Fibroblast of skin of back (primary cell): ENCODE results near the gene SUPT3H.

Experiments used
- DNase-seq: peaks from one replicate; pipeline ENCODE4 v3.0.0-alpha.2; 2013

SUPT3H gene

DNA sequence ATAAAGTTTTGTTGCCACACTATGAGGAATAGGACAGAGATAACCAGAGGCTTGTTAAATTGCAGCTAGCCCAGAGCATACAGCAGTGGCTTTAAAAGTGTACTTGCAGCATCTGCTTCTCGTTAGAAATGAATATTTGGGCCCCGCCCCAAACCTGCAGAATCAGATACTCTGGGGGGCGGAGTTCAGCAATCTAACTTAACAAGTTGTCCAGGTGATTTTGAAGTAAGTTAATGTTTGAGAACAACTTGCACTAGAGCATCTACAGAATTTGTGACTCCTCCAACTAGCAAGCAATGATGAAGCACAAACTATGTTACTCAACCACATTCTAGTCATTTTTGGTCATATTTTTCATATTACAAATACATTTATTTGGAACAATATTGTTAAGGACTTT lies 10.6 kb upstream of the SUPT3H start:
- peak; percentile 62 for DNase-seq

- peak; percentile 87 for DNase-seq
Observed at GRCh38 chr6:45387236-45387635, 9.5 kb upstream of the SUPT3H start.

GRCh38 chr6:45386501-45386900 lies 8.8 kb upstream of the SUPT3H start:
- no peak for DNase-seq

GRCh38 chr6:45382391-45382790 lies 4.7 kb upstream of the SUPT3H start:
- DNase-seq: no peak

DNA sequence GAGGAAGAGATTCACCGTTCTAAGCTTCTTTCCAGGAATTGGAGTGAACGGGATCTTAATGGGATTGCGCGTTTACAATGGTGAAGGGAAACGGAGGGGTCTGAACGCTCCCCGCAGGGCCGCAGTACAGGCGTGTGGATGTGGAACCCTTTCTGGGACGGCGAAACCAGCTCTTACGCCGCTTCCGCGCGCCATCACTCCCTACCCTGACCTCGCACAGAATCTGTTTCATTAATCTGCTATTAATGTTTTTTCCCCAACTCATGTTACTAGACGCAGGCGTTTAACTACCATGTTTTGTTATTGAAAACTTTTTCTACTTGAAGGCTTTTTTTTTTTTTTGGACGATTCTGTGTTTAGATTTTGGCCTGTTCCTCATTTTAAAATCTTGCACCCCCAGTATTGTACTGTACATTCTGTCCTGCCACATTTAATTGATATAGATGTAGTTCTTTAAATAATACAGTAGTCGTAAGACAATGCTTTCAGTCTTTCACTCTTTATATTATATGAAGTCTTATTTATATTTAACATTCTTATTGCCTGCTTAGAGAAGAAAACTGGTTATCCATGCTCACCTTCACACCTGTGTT lies 696 bp upstream of the SUPT3H start:
- DNase-seq: no peak

DNA sequence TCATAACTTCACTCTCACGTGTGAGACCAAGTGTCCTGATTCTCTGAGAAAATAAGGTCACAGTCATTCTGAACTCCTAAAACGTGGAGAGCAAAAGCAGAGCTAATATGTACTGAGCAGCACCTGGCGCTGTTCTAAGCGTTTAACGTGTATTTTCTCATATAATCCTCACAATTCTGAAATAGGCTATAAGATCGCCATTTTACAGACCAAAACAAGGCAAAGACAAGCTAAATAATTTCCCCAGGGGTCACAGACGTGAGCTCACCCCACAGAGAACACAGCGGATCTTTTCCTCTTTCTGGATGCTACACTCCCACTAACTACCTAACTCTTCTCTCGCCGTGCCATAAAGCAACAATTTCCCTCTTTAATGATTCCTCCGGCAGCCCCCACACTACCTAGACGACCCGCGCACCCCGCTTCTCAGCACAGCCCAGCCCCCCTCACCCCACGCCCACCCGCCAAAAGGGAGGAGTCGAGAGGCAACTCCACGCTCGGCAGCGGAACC lies 636 bp downstream of the SUPT3H start:
- no peak for DNase-seq

- DNase-seq: peak; percentile 14
Observed at GRCh38 chr6:45376310-45377042, 1.3 kb downstream of the SUPT3H start.

- no peak for DNase-seq
Observed at GRCh38 chr6:45375449-45375848, 2.3 kb downstream of the SUPT3H start.

- peak; percentile 37 for DNase-seq
Observed at GRCh38 chr6:45371924-45372573, 5.7 kb downstream of the SUPT3H start.

- DNase-seq: no peak
Observed at GRCh38 chr6:45369870-45370269, 7.9 kb downstream of the SUPT3H start.

- DNase-seq: no peak
Observed at GRCh38 chr6:45367999-45368398, 9.7 kb downstream of the SUPT3H start.

DNA sequence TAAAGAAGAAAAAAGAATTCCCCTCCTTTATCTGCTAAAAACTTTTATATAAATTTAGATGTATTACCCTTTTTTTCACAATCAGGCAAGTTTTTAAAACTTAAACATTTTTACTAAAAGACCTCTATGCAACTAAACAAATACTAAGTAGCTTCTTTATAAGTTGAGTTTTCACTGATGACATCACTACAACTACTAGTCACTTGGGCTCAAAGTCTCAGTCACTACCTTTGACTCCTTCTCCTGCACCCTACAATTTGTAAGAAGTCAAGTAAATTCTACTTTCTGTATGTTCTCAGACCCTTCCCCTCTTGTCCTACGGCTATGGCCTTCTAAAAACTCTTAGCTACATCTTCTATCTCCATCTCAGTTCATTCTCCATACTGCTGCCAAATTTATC lies 11.2 kb downstream of the SUPT3H start:
- DNase-seq: no peak

- DNase-seq: no peak
Observed at GRCh38 chr6:45365036-45365435, 12.7 kb downstream of the SUPT3H start.

DNA sequence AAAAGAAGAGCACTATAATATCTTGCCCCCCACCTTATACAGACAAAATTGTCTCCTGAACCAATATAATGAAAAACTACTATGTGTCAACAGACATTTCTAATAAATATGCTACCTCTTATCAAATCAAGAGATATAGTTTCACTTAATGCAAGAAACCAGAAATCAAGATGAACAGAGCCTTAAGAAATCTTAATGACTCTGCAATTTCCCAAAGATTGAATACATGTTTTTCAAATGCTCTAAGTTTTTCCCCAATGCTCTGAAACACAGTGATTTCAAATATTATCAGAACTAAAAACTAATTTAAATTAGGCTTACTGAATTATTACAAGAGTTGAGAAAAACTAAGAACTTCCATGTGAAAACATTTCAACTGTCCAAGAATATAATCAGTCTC lies 13.3 kb downstream of the SUPT3H start:
- DNase-seq: no peak

DNA sequence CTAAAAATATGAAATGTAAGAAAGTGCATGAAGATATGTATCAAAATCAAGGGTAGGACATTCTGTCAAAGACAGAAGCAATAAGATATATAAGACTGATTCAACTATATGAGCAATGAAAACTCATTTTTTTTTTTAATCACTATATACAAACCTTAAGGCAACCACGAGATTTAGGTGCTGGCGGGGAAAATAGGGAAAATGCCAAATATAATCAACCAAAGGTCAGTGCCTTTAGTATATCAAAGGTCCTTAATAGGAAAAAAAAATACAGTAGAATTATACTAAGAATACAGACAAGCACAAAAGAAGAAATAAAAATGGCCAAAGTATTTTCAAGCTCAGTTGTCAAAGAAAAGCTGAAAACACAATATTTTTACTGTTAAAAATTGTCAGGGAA lies 24.1 kb downstream of the SUPT3H start:
- DNase-seq: no peak

- no peak for DNase-seq
Observed at GRCh38 chr6:45351667-45352066, 26.1 kb downstream of the SUPT3H start.

DNA sequence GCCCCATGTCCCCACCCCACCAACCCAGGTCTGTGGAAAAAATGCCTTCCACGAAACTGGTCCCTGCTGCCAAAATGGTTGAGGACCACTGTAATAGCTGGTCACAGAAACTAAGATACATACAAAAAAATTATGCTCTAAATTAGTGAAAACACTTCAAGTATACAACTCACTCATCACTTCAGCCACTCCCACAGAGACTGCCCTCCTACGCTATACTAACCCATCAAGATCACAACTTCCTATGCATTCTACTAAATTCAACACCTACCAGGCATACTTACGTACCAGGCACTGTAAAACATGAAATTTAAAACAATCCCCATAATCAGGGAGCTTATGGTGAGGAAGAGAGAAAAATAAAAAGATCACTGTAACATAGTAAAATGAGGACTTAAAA lies 26.7 kb downstream of the SUPT3H start:
- DNase-seq: no peak

GRCh38 chr6:45350186-45350710 lies 27.5 kb downstream of the SUPT3H start:
- DNase-seq: no peak

DNA sequence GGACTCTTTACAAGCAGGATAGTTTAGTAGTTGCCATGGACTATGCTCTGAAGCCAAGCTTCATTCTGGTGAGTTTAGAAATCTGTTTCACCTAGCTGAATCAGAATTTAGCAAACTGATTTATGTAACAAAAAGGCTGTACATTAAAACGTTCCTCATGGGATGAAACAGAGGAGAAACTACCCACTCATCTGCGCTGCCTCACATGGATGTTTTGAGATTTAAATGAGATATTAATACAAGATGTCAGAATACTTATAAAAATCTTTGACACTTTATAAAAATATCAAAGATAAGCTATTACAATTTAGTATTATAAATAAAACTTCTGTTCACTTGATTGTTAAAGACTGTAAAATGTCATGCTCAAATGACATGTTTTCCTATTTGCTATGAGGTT lies 32.8 kb downstream of the SUPT3H start:
- DNase-seq: no peak

GRCh38 chr6:45328523-45328922 lies 49.2 kb downstream of the SUPT3H start:
- DNase-seq: no peak

DNA sequence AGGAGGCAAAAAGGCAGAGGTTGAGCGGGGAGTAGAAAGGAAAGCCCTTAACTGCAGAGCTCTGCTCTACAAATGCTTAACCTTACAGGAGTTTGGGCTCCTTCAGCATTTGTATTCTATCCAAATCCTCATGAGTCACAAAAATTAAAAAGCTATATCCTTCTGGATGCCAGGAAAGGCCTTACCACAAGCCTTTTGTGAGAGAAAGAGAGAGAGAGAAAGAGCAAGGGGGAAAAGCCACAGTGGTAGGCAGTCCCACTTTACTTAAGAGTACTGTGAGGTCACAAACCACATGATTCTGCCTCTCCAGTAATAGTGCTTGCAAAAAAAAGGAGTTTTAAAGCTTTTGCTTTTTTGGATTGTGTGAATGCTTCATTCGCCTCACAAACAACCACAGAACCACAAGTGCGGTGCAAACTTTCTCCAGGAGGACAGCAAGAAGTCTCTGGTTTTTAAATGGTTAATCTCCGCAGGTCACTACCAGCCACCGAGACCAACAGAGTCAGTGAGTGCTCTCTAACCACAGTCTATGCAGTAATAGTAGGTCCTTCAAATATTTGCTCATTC lies 49.7 kb downstream of the SUPT3H start, which contains the start of gene RUNX2:
Gene RUNX2 (plus strand): TSS at position 375 of the 567 bp plus-strand sequence. CDS start 397 bp downstream, outside the sequence.
- DNase-seq: peak; percentile 72

DNA sequence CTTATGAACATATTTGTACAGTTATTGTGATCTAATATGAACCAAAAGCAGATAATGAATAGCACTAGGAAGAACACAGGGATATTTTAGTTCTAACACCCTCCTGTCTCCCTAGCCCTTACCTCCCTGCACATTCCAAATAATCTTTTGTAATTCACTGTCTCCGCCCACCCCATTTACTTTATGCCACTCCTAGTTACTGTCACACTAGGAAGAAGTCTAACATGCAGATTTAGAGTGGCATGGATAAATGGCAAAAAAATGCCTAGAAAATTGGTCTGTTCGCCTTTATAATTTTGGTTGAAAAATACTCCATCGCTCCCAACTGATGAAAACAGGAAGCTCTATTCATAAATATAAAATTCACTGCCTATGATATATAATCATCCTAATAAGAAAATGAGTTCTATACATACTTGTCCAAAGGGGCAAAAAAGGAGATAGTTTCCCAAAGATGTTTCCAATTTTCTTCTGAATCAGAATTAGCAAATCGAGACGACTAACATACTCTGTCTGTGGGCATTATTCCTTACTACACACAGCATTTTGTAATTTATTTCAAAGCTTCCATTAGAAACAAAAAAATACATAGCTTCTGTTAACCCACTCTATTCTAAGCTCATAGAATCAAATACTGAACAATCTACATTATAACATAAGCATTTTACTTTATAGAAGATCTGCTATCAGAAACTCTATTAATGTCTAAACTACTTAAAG lies 50.9 kb downstream of the SUPT3H start:
- DNase-seq: no peak
